IMR-90 (cell line): Measurements from ENCODE around the gene ACLY.

Experiments
- MAFK ChIP-seq: IDR thresholded peaks from 2 replicates; pipeline ENCODE4 v1.6.1; 2012; ENCODE audit warnings: low read depth, low read length, improper control_type of control experiment
- POLR2A ChIP-seq: IDR thresholded peaks from 2 replicates; pipeline ENCODE4 v1.6.1; 2012; ENCODE audit warnings: mild to moderate bottlenecking, low read depth, low read length
- RAD21 ChIP-seq: IDR thresholded peaks from 2 replicates; pipeline ENCODE4 v1.6.1; 2012; ENCODE audit warnings: low read length, improper control_type of control experiment
- RCOR1 ChIP-seq: IDR thresholded peaks from 2 replicates; pipeline ENCODE4 v1.6.1; 2012; ENCODE audit warnings: mild to moderate bottlenecking, low read length, improper control_type of control experiment; ENCODE audit not compliant: insufficient replicate concordance
- RFX5 ChIP-seq: IDR thresholded peaks from 2 replicates; pipeline ENCODE4 v1.8.0; 2012; ENCODE audit warnings: low read depth, mild to moderate bottlenecking, low read length, moderate library complexity
- SMC3 ChIP-seq: fragments of 150-350 bp; IDR thresholded peaks from 2 replicates; pipeline ENCODE4 v1.6.1; 2016; ENCODE audit warnings: low read depth, mild to moderate bottlenecking, antibody characterized with exemption, low read length, moderate library complexity
- TF ChIP-seq, protein P1 (sequence below): conservative IDR thresholded peaks from 2 replicates; pipeline ENCODE4 v1.5.1; 2012; ENCODE audit warnings: mild to moderate bottlenecking, low read depth, low read length, improper control_type of control experiment

GRCh38 chr17:41837761-41838538 lies 80.8 kb downstream of the ACLY start, which contains the start of gene KLHL10:
- TF ChIP-seq RCOR1 (no peak), SMC3 (no peak), RFX5 (no peak), POLR2A (no peak), MAFK (no peak), RAD21 (no peak)
- TF ChIP-seq, protein P1, sequence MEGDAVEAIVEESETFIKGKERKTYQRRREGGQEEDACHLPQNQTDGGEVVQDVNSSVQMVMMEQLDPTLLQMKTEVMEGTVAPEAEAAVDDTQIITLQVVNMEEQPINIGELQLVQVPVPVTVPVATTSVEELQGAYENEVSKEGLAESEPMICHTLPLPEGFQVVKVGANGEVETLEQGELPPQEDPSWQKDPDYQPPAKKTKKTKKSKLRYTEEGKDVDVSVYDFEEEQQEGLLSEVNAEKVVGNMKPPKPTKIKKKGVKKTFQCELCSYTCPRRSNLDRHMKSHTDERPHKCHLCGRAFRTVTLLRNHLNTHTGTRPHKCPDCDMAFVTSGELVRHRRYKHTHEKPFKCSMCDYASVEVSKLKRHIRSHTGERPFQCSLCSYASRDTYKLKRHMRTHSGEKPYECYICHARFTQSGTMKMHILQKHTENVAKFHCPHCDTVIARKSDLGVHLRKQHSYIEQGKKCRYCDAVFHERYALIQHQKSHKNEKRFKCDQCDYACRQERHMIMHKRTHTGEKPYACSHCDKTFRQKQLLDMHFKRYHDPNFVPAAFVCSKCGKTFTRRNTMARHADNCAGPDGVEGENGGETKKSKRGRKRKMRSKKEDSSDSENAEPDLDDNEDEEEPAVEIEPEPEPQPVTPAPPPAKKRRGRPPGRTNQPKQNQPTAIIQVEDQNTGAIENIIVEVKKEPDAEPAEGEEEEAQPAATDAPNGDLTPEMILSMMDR, result no peak
